WERI-Rb-1 (cell line): ENCODE measurements around the gene GOLT1A.

ENCODE experiments used
- DNase-seq: peaks from one replicate; pipeline ENCODE4 v3.0.0-alpha.2; 2020
- H3K27ac ChIP-seq: fragments of 250-450 bp; sonication (Bioruptor Pico); 2 replicates; pipeline ENCODE4 v1.5.1; 2020; ENCODE audit warnings: mild to moderate bottlenecking, moderate library complexity
- H3K27me3 ChIP-seq: fragments of 250-450 bp; sonication (Bioruptor Pico); 2 replicates; pipeline ENCODE4 v1.5.1; 2021; ENCODE audit warnings: mild to moderate bottlenecking, low read depth, moderate library complexity; ENCODE audit not compliant: insufficient read depth, severe bottlenecking
- H3K36me3 ChIP-seq: fragments of 250-450 bp; sonication (Bioruptor Pico); 2 replicates; pipeline ENCODE4 v1.5.1; 2020; ENCODE audit warnings: mild to moderate bottlenecking, moderate library complexity
- H3K4me3 ChIP-seq: 2 replicates; pipeline ENCODE4 v1.5.1; 2011; ENCODE audit warnings: low read depth, mild to moderate bottlenecking, control low read depth, low read length
- H3K9me3 ChIP-seq: fragments of 250-450 bp; sonication (Bioruptor Pico); 2 replicates; pipeline ENCODE4 v1.5.1; 2021; ENCODE audit warnings: mild to moderate bottlenecking, moderate library complexity; ENCODE audit not compliant: severe bottlenecking
- CTCF ChIP-seq: IDR thresholded peaks from 2 replicates; pipeline ENCODE4 v1.5.1; 2011; ENCODE audit warnings: low read depth, mild to moderate bottlenecking, control low read depth, inconsistent platforms, low read length

GOLT1A gene

GRCh38 chr1:204221271-204221670, 7.5 kb upstream of the GOLT1A start:
- H3K4me3 ChIP-seq, result no peak overlapping the region
- TF ChIP-seq CTCF, result no peak
- H3K27ac ChIP-seq, result no peak overlapping the region
- no peak for DNase-seq
- H3K9me3 ChIP-seq, result no peaks in the 10 kb centered on the region
- H3K36me3 ChIP-seq, result no peaks in the 10 kb centered on the region
- H3K27me3 ChIP-seq, result no peaks in the 10 kb centered on the region

- no peak for TF ChIP-seq CTCF
- H3K27me3 ChIP-seq, result no peaks in the 10 kb centered on the region
- no peaks in the 10 kb centered on the region for H3K36me3 ChIP-seq
- H3K9me3 ChIP-seq, result no peaks in the 10 kb centered on the region
- no peak overlapping the region for H3K27ac ChIP-seq
- H3K4me3 ChIP-seq, result no peak overlapping the region
- no peak for DNase-seq
These were observed 6.3 kb upstream of the GOLT1A start for GRCh38 chr1:204219971-204220616.

GRCh38 chr1:204218552-204218951, 4.8 kb upstream of the GOLT1A start:
- H3K9me3 ChIP-seq, result no peaks in the 10 kb centered on the region
- H3K27ac ChIP-seq, result no peak overlapping the region
- no peak overlapping the region for H3K4me3 ChIP-seq
- DNase-seq, result no peak
- TF ChIP-seq CTCF, result no peak
- no peaks in the 10 kb centered on the region for H3K27me3 ChIP-seq
- no peaks in the 10 kb centered on the region for H3K36me3 ChIP-seq

- no peak for TF ChIP-seq CTCF
- Histone ChIP-seq H3K27ac (no peak overlapping the region), H3K27me3 (no peaks in the 10 kb centered on the region), H3K36me3 (no peaks in the 10 kb centered on the region), H3K4me3 (no peak overlapping the region), H3K9me3 (no peaks in the 10 kb centered on the region)
- no peak for DNase-seq
These were observed 3.8 kb upstream of the GOLT1A start for GRCh38 chr1:204217648-204218000.

GRCh38 chr1:204216880-204217647, 3.3 kb upstream of the GOLT1A start:
- TF ChIP-seq CTCF, result no peak
- DNase-seq, result no peak
- Histone ChIP-seq H3K36me3 (no peaks in the 10 kb centered on the region), H3K27me3 (no peaks in the 10 kb centered on the region), H3K27ac (no peak overlapping the region), H3K4me3 (no peak overlapping the region), H3K9me3 (no peaks in the 10 kb centered on the region)

- no peak for TF ChIP-seq CTCF
- H3K27me3 ChIP-seq, result no peaks in the 10 kb centered on the region
- no peak for DNase-seq
- H3K36me3 ChIP-seq, result no peaks in the 10 kb centered on the region
- no peak overlapping the region for H3K4me3 ChIP-seq
- no peak overlapping the region for H3K27ac ChIP-seq
- H3K9me3 ChIP-seq, result no peaks in the 10 kb centered on the region
These were observed 2.4 kb upstream of the GOLT1A start for GRCh38 chr1:204216236-204216635.
